Coronary artery (tissue), 2 donors: Measurements from ENCODE around the gene MAPKAP1.

Experiments
- DNase-seq: peaks from one replicate; pipeline ENCODE4 v3.0.0-alpha.2; 2017; ENCODE audit warnings: low spot score
- H3K27ac ChIP-seq, 2 donors: fragments of 200-600 bp; sonication (generic); one replicate each; pipeline ENCODE4 v1.5.1; 2016 to 2019
- H3K4me3 ChIP-seq: fragments of 200-600 bp; sonication (generic); 2 replicates; pipeline ENCODE4 v1.5.1; 2016; ENCODE audit warnings: mild to moderate bottlenecking, moderate library complexity
- CTCF ChIP-seq: fragments of 200-600 bp; sonication (generic); IDR thresholded peaks from one replicate; pipeline ENCODE4 v1.5.1; 2019; ENCODE audit warnings: antibody characterized with exemption

Gene MAPKAP1

GRCh38 chr9:125532812-125533594 is 174.0 kb downstream of the MAPKAP1 start:
- H3K27ac ChIP-seq, result no peak overlapping the region
- no peak for TF ChIP-seq CTCF
- no peak for DNase-seq
- no peak overlapping the region for H3K4me3 ChIP-seq

- Histone ChIP-seq H3K27ac (no peak overlapping the region), H3K4me3 (no peak overlapping the region)
- TF ChIP-seq CTCF, result no peak
- no peak for DNase-seq
Observed at GRCh38 chr9:125532412-125532811, 174.6 kb downstream of the MAPKAP1 start.

GRCh38 chr9:125529589-125530515 is 177.2 kb downstream of the MAPKAP1 start:
- DNase-seq, result no peak
- Histone ChIP-seq H3K4me3 (no peak overlapping the region), H3K27ac (no peak overlapping the region)
- TF ChIP-seq CTCF, result no peak

GRCh38 chr9:125529107-125529506 is 177.9 kb downstream of the MAPKAP1 start:
- DNase-seq, result no peak
- no peak for TF ChIP-seq CTCF
- no peak overlapping the region for H3K27ac ChIP-seq
- no peak overlapping the region for H3K4me3 ChIP-seq

GRCh38 chr9:125527471-125528002 is 179.5 kb downstream of the MAPKAP1 start:
- H3K27ac ChIP-seq, result no peak overlapping the region
- DNase-seq, result no peak
- no peak for TF ChIP-seq CTCF

GRCh38 chr9:125525921-125526631 is 180.9 kb downstream of the MAPKAP1 start:
- TF ChIP-seq CTCF, result no peak
- Histone ChIP-seq H3K4me3 (no peak overlapping the region), H3K27ac (no peak overlapping the region)
- no peak for DNase-seq

More at GRCh38 chr9:125527471-125528002, 179.5 kb downstream of the MAPKAP1 start:
- H3K4me3 ChIP-seq, result no peak overlapping the region
